Chondrocyte (in vitro differentiated cells): ENCODE results near the gene CNST. TPM values are rescaled to one million over a fixed set of nuclear protein-coding genes. Genes with fewer than 3 reads are reported as not detected.
"Not testable (repeated sequence)": the region's sequence is repeated elsewhere in the genome, so short reads cannot be mapped to it uniquely, and the experiment has no call there.

Experiments
- DNase-seq: peaks from one replicate; pipeline ENCODE4 v3.0.0; 2021; ENCODE audit warnings: mixed read lengths, low spot score
- H3K27ac Mint-ChIP-seq: one replicate; pipeline ENCODE4 v1.8.0; 2021; ENCODE audit warnings: mild to moderate bottlenecking, moderate library complexity, mixed read lengths; ENCODE audit not compliant: unreplicated experiment
- H3K27me3 Mint-ChIP-seq: 2 replicates; pipeline ENCODE4 v1.8.0; 2021; ENCODE audit warnings: low read depth, mixed read lengths
- H3K36me3 Mint-ChIP-seq: 2 replicates; pipeline ENCODE4 v1.8.0; 2021; ENCODE audit warnings: low read depth, mixed read lengths
- H3K4me1 Mint-ChIP-seq: 2 replicates; pipeline ENCODE4 v1.8.0; 2021; ENCODE audit warnings: low read depth, mild to moderate bottlenecking, mixed read lengths
- H3K4me3 Mint-ChIP-seq: one replicate; pipeline ENCODE4 v1.8.0; 2021; ENCODE audit warnings: mild to moderate bottlenecking, moderate library complexity, mixed read lengths; ENCODE audit not compliant: unreplicated experiment
- H3K9me3 Mint-ChIP-seq: 2 replicates; pipeline ENCODE4 v1.8.0; 2021; ENCODE audit warnings: low read depth, mixed read lengths
- CTCF ChIP-seq: fragments of 200-600 bp; sonication (generic); IDR thresholded peaks from 2 replicates; pipeline ENCODE4 v1.5.0; 2021; ENCODE audit warnings: antibody characterized with exemption, mild to moderate bottlenecking, moderate library complexity
- total RNA-seq: library from RNA; stranded (reverse); gene quantifications from 3 replicates; pipeline ENCODE4 v1.2.1, GENCODE V29; 2021

The CNST gene
- total RNA-seq, 1 donor from 2014 or later, result 22.3 TPM

- DNase-seq, result no peak
- peaks cover 43% of the 10 kb centered on the region for H3K4me1 Mint-ChIP-seq
- H3K36me3 Mint-ChIP-seq, result peaks cover 11% of the 10 kb centered on the region
- H3K27me3 Mint-ChIP-seq, result no peaks in the 10 kb centered on the region
- no peak overlapping the region for H3K4me3 Mint-ChIP-seq
- no peak for TF ChIP-seq CTCF
- H3K9me3 Mint-ChIP-seq, result no peaks in the 10 kb centered on the region
- no peak overlapping the region for H3K27ac Mint-ChIP-seq
Measured at GRCh38 chr1:246629976-246630375, 63.7 kb downstream of the CNST start.

GRCh38 chr1:246631426-246631825 lies 65.2 kb downstream of the CNST start:
- no peak for DNase-seq
- Mint-ChIP-seq H3K36me3 (peaks cover 9% of the 10 kb centered on the region), H3K27ac (peak overlapping the region; percentile 88), H3K9me3 (no peaks in the 10 kb centered on the region), H3K27me3 (no peaks in the 10 kb centered on the region), H3K4me3 (no peak overlapping the region), H3K4me1 (peaks cover 43% of the 10 kb centered on the region)
- no peak for TF ChIP-seq CTCF

GRCh38 chr1:246632281-246633168 lies 66.3 kb downstream of the CNST start:
- peaks cover 43% of the 10 kb centered on the region for H3K4me1 Mint-ChIP-seq
- no peaks in the 10 kb centered on the region for H3K27me3 Mint-ChIP-seq
- H3K36me3 Mint-ChIP-seq, result peaks cover 1% of the 10 kb centered on the region
- TF ChIP-seq CTCF, result no peak
- H3K9me3 Mint-ChIP-seq, result no peaks in the 10 kb centered on the region
- peak overlapping the region; percentile 90 for H3K27ac Mint-ChIP-seq
- H3K4me3 Mint-ChIP-seq, result peak overlapping the region; percentile 50
- DNase-seq, result no peak

GRCh38 chr1:246634659-246635058 lies 68.4 kb downstream of the CNST start:
- H3K4me3 Mint-ChIP-seq, H3K27ac Mint-ChIP-seq, DNase-seq, H3K9me3 Mint-ChIP-seq, H3K36me3 Mint-ChIP-seq, H3K27me3 Mint-ChIP-seq: not testable (repeated sequence)
- peaks cover 32% of the 10 kb centered on the region for H3K4me1 Mint-ChIP-seq

GRCh38 chr1:246638941-246639655 lies 72.8 kb downstream of the CNST start:
- DNase-seq, result no peak
- Mint-ChIP-seq H3K36me3 (peaks cover 3% of the 10 kb centered on the region), H3K9me3 (peaks cover 2% of the 10 kb centered on the region), H3K27me3 (no peaks in the 10 kb centered on the region), H3K4me1 (peaks cover 19% of the 10 kb centered on the region), H3K27ac (no peak overlapping the region), H3K4me3 (no peak overlapping the region)
- TF ChIP-seq CTCF, result no peak
